Spleen (tissue), 11 donors: ENCODE measurements around the gene PPP1R12B. TPM values are rescaled to one million over a fixed set of nuclear protein-coding genes. Genes with fewer than 3 reads are reported as not detected.

Source experiments
- DNase-seq: peaks from one replicate; pipeline ENCODE4 v3.0.0-alpha.2; 2020
- H3K27ac ChIP-seq, 8 donors: fragments of 200-600 bp; sonication (generic) in 7 of 8; 1 replicate in 4 of 8; 2 replicates in 4 of 8; pipeline versions ENCODE4 v1.5.0 to v1.8.0; 2016 to 2021; ENCODE audit warnings: inconsistent platforms in 4 of 8, mild to moderate bottlenecking in 4 of 8, moderate library complexity in 1 of 8
- H3K27me3 ChIP-seq, 7 donors: fragments of 200-600 bp; sonication (generic) in 6 of 7; replicated peaks in 1 of 7; 1 replicate in 4 of 7; 2 replicates in 3 of 7; pipeline versions ENCODE4 v1.5.0 to v1.8.0; 2016 to 2021; ENCODE audit warnings: inconsistent platforms in 3 of 7, mild to moderate bottlenecking in 1 of 7
- H3K36me3 ChIP-seq, 6 donors: fragments of 200-600 bp; sonication (generic) in 5 of 6; 1 replicate in 4 of 6; 2 replicates in 2 of 6; pipeline versions ENCODE4 v1.5.0 to v1.8.0; 2016 to 2021; ENCODE audit warnings: inconsistent platforms in 2 of 6
- H3K4me1 ChIP-seq, 6 donors: fragments of 200-600 bp; sonication (generic) in 5 of 6; 1 replicate in 3 of 6; 2 replicates in 3 of 6; pipeline versions ENCODE4 v1.5.0 to v1.8.0; 2016 to 2021; ENCODE audit warnings: inconsistent platforms in 3 of 6
- H3K4me3 ChIP-seq, 8 donors: fragments of 200-600 bp; sonication (generic) in 7 of 8; 1 replicate in 4 of 8; 2 replicates in 4 of 8; pipeline versions ENCODE4 v1.5.0 to v1.8.0; 2016 to 2021; ENCODE audit warnings: inconsistent platforms in 4 of 8, mild to moderate bottlenecking in 4 of 8, moderate library complexity in 2 of 8
- H3K9me3 ChIP-seq, 8 donors: fragments of 200-600 bp; sonication (generic) in 7 of 8; 1 replicate in 4 of 8; 2 replicates in 4 of 8; pipeline versions ENCODE4 v1.5.0 to v1.8.0; 2016 to 2021; ENCODE audit warnings: inconsistent platforms in 4 of 8
- CTCF ChIP-seq, 11 experiments: fragments of 200-600 bp in 7 of 11; fragments of 450-650 bp in 4 of 11; sonication (generic) in 4 of 11; IDR thresholded peaks in 8 of 11; conservative IDR thresholded peaks in 3 of 11; 1 replicate in 7 of 11; 2 replicates in 4 of 11; pipeline versions ENCODE4 v1.4.0 to v1.8.0; 2016 to 2021; ENCODE audit warnings: antibody characterized with exemption in 11 of 11, inconsistent platforms in 4 of 11, mild to moderate bottlenecking in 1 of 11
- POLR2A ChIP-seq, 3 donors: fragments of 450-650 bp; IDR thresholded peaks; one replicate each; pipeline ENCODE4 v1.5.1; 2017; ENCODE audit warnings: antibody characterized with exemption in 3 of 3, mild to moderate bottlenecking in 1 of 3
- POLR2AphosphoS5 ChIP-seq, 3 donors: sonication (generic); formaldehyde crosslinking; IDR thresholded peaks; one replicate each; pipeline ENCODE4 v1.5.1; 2017; ENCODE audit warnings: antibody characterized with exemption in 3 of 3
- WGBS, 5 donors: extraction: QIAGEN DNeasy Blood & Tissue Kit in 3 of 5; methylation state at CpG; one replicate each; pipeline versions ENCODE4 v1.1.5 to v1.1.7; 2013 to 2018; 5-methylcytosine and 5-hydroxymethylcytosine counted together
- intact Hi-C: fragments of 100-400 bp; cut with DNase I; formaldehyde crosslinking; loops from one replicate; pipeline ENCODE4 v1.15.0; 2023; ENCODE audit warnings: low total_unique reads
- polyA plus RNA-seq, 3 donors: library from polyadenylated mRNA; stranded (reverse); fragments of 200-250 nt; gene quantifications; one replicate each; pipeline ENCODE4 v1.2.1, GENCODE V29; 2013
- total RNA-seq, 7 donors: library from RNA; depleted of rRNA in 3 of 7; stranded (reverse); fragments of >200 nt in 3 of 7; fragmentation: NEBNext Ultra II Directional in 4 of 7; extraction: Animal tissue kit (Norgen Biotek cat#: 25700) in 4 of 7; gene quantifications; one replicate each; pipeline versions ENCODE4 v1.1.0 to v1.2.1, GENCODE V29; 2016 to 2021
- donor health status: healthy with polysubstance abuse.
- donor health status: DM: no; HTN: no; CAD: no; lungs with moderate emphysema.
- donor health status: DM: no; HTN: no; CAD: no.
- donor health status: Bipolar disorder and iron deficiency.
- donor health status: healthy.
- donor health status: DM: no; HTN: no; CAD: no.
- donor health status: DM: yes; HTN: yes; CAD: no.

The PPP1R12B gene
- total and polyA plus RNA-seq, 10 donors: 2.4 to 124 (median 73.7) TPM

DNA sequence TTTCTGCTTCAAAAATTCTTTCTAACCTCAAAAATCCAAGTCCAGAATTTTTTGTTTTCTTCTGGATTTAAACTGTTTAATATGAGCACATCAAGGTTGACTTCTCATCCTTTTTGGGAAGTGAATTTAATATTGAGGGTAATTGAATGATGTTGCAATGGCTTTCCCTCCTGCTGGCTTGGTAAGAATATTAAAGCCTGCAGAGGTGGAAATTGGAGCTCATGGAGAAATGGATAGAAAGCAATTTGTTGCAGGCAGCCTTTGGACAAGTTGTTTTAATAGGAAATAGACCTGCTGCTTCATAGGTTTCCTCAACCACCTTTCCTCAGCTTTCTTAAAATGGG lies 237.1 kb downstream of the PPP1R12B start:
- Histone ChIP-seq H3K4me1 (peaks cover 0 to 41% (median 14%) of the 10 kb centered on the region in 6 donors), H3K4me3 (no peak overlapping the region), H3K27ac (peak overlapping the region in 1 of 8 donors; percentile 23), H3K9me3 (no peaks in the 10 kb centered on the region), H3K36me3 (peaks cover 0 to 70% (median 19%) of the 10 kb centered on the region in 6 donors), H3K27me3 (no peaks in the 10 kb centered on the region)
- intact Hi-C loops: no loop called here
- TF ChIP-seq CTCF (IDR thresholded peaks at IDR 0.05 in 8 of 11, conservative IDR thresholded peaks at IDR 0.05 in 3 of 11) (no peak), POLR2AphosphoS5 (IDR thresholded peaks at IDR 0.05) (no peak)
- no peak for DNase-seq

DNA sequence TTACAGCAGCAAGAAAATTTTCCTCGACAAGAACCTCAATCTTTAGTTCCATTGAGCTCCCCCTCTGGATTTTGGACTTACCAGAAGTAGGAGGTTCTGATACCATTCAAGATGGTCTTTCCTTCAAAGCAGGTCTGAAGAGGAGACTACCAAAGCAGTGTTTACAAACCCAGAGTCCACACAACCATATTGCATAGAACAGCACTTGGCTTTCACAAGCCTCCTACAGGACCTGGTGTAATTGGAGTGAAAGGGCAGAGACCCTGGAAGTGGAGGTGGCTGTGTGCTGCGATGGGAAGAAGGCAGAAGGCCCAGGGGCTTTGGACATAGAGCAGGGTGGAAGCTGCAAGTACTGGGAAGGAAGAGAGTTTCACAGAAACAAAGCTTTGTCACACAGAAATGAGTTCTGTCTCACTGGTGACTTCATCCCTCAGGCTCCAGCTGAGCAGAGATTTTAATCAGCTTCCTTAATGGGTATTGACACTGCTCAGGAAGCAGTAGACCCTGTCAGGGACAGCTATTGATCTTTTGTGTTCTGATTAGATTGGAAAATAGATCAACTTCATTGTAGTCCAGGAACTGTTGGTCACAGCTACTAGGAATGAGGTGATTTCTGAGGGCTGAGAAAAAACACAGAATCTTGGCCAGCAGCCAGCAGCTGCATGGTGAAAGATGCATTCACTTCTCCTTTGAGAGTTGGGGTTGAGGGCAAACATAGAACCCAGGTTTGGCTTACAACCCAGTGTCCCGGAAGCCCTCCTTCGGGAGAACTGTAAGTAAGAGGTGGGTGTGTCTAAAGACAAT lies 237.7 kb downstream of the PPP1R12B start:
- Histone ChIP-seq H3K27ac (peak overlapping the region in 4 of 8 donors; percentile 3 to 45 (median 23)), H3K36me3 (peaks cover 0 to 67% (median 12%) of the 10 kb centered on the region in 6 donors), H3K4me3 (no peak overlapping the region), H3K9me3 (no peaks in the 10 kb centered on the region), H3K4me1 (peaks cover 0 to 41% (median 14%) of the 10 kb centered on the region in 6 donors), H3K27me3 (no peaks in the 10 kb centered on the region)
- TF ChIP-seq CTCF (IDR thresholded peaks at IDR 0.05 in 8 of 11, conservative IDR thresholded peaks at IDR 0.05 in 3 of 11) (no peak), POLR2AphosphoS5 (IDR thresholded peaks at IDR 0.05) (peak in 1 of 3 donors; percentile 30)
- intact Hi-C loops: no loop called here
- 46 to 66% (median 59%) methylated on average over 4 of the region's 4 CpGs for WGBS, 5 donors
- peak; percentile 79 for DNase-seq

DNA sequence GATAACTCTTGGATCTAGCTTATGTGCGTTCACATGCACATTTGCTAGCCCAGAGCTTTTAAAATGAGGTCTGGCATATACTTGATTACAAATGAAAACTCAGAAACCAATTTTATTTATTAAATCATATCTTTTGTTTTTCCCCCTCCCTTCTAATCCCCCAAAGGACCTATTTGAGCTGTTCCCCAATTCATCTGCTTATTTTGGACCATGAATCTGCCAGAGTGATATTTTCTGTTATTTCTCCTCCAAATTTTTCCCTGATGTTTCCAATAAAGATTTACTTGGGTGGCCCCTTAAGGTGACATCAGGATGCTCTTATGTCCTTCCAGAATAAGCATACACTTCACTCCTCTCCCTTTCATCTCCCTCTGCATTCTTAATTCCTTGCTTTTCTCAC lies 238.4 kb downstream of the PPP1R12B start:
- Histone ChIP-seq H3K4me3 (no peak overlapping the region), H3K27ac (peak overlapping the region in 3 of 8 donors; percentile 23 to 45 (median 23)), H3K4me1 (peaks cover 0 to 41% (median 14%) of the 10 kb centered on the region in 6 donors), H3K36me3 (peaks cover 0 to 67% (median 7%) of the 10 kb centered on the region in 6 donors), H3K9me3 (no peaks in the 10 kb centered on the region), H3K27me3 (no peaks in the 10 kb centered on the region)
- intact Hi-C loops: no loop called here
- WGBS, 5 donors: 85 to 97% (median 90%) methylated on average over 1 of the region's 1 CpG
- DNase-seq: no peak
- no peak for TF ChIP-seq CTCF (IDR thresholded peaks at IDR 0.05 in 8 of 11, conservative IDR thresholded peaks at IDR 0.05 in 3 of 11)
- no peak for TF ChIP-seq POLR2AphosphoS5 (IDR thresholded peaks at IDR 0.05)
- no peak for TF ChIP-seq POLR2A (IDR thresholded peaks at IDR 0.05)

GRCh38 chr1:202587859-202588485 lies 239.5 kb downstream of the PPP1R12B start:
- TF ChIP-seq POLR2AphosphoS5 (IDR thresholded peaks at IDR 0.05): no peak
- TF ChIP-seq CTCF (IDR thresholded peaks at IDR 0.05 in 8 of 11, conservative IDR thresholded peaks at IDR 0.05 in 3 of 11): no peak
- no peak for TF ChIP-seq POLR2A (IDR thresholded peaks at IDR 0.05)
- H3K4me3 ChIP-seq: no peak overlapping the region
- no peaks in the 10 kb centered on the region for H3K9me3 ChIP-seq
- H3K36me3 ChIP-seq: peaks cover 0 to 61% (median 2%) of the 10 kb centered on the region in 6 donors
- H3K27ac ChIP-seq: peak overlapping the region in 5 of 8 donors; percentile 3 to 51 (median 34)
- H3K27me3 ChIP-seq: no peaks in the 10 kb centered on the region
- intact Hi-C loops: no loop called here
- no peak for DNase-seq
- WGBS, 5 donors: 0 to 100% (median 53%) methylated on average over 1 of the region's 1 CpG
- H3K4me1 ChIP-seq: peaks cover 0 to 50% (median 17%) of the 10 kb centered on the region in 6 donors
